NB4 (cell line): Measurements from ENCODE around the gene C4orf54.

Experiments used
- MAX ChIP-seq: IDR thresholded peaks from 2 replicates; pipeline ENCODE4 v1.6.1; 2011; ENCODE audit warnings: low read depth, low read length
- MYC ChIP-seq: IDR thresholded peaks from 2 replicates; pipeline ENCODE4 v1.6.1; 2011; ENCODE audit warnings: low read depth, low read length
- POLR2A ChIP-seq: IDR thresholded peaks from 2 replicates; pipeline ENCODE4 v1.6.1; 2011; ENCODE audit warnings: mild to moderate bottlenecking; ENCODE audit not compliant: insufficient read length; ENCODE audit errors: extremely low read depth
- TF ChIP-seq, protein P1 (sequence below): IDR thresholded peaks from one replicate; pipeline ENCODE4 v1.5.1; 2012; ENCODE audit warnings: low read depth, low read length

- TF ChIP-seq MYC (no peak), POLR2A (no peak), MAX (no peak)
- TF ChIP-seq, protein P1, sequence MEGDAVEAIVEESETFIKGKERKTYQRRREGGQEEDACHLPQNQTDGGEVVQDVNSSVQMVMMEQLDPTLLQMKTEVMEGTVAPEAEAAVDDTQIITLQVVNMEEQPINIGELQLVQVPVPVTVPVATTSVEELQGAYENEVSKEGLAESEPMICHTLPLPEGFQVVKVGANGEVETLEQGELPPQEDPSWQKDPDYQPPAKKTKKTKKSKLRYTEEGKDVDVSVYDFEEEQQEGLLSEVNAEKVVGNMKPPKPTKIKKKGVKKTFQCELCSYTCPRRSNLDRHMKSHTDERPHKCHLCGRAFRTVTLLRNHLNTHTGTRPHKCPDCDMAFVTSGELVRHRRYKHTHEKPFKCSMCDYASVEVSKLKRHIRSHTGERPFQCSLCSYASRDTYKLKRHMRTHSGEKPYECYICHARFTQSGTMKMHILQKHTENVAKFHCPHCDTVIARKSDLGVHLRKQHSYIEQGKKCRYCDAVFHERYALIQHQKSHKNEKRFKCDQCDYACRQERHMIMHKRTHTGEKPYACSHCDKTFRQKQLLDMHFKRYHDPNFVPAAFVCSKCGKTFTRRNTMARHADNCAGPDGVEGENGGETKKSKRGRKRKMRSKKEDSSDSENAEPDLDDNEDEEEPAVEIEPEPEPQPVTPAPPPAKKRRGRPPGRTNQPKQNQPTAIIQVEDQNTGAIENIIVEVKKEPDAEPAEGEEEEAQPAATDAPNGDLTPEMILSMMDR = no peak
Observed at GRCh38 chr4:99612704-99613103, 44.9 kb downstream of the C4orf54 start.
